ENCODE measurements around the gene OCSTAMP.
A peak's percentile ranks its signal among the peaks of the same experiment; 100 is the strongest.

OCSTAMP gene

GRCh38 chr20:46572790-46573189 is 22.3 kb upstream of the OCSTAMP start:
- no peak for DNase-seq

GRCh38 chr20:46572153-46572552 is 21.7 kb upstream of the OCSTAMP start:
- DNase-seq, result no peak

- no peak for DNase-seq
Observed at GRCh38 chr20:46571418-46571817, 21.0 kb upstream of the OCSTAMP start.

GRCh38 chr20:46570956-46571355 is 20.5 kb upstream of the OCSTAMP start:
- DNase-seq, result no peak

- no peak for DNase-seq
Observed at GRCh38 chr20:46569961-46570360, 19.5 kb upstream of the OCSTAMP start.

GRCh38 chr20:46568570-46569129 is 18.2 kb upstream of the OCSTAMP start:
- no peak for DNase-seq

GRCh38 chr20:46566125-46566524 is 15.7 kb upstream of the OCSTAMP start:
- no peak for DNase-seq

- no peak for DNase-seq
Observed at GRCh38 chr20:46564241-46564957, 13.9 kb upstream of the OCSTAMP start.

GRCh38 chr20:46563860-46564221 is 13.4 kb upstream of the OCSTAMP start:
- no peak for DNase-seq

- no peak for DNase-seq
Observed at GRCh38 chr20:46563170-46563859, 12.9 kb upstream of the OCSTAMP start.

GRCh38 chr20:46562373-46563169 is 12.1 kb upstream of the OCSTAMP start:
- no peak for DNase-seq

GRCh38 chr20:46562009-46562372 is 11.5 kb upstream of the OCSTAMP start:
- no peak for DNase-seq

- DNase-seq, result no peak
Observed at GRCh38 chr20:46559685-46560440, 9.4 kb upstream of the OCSTAMP start.

- DNase-seq, result no peak
Observed at GRCh38 chr20:46559001-46559400, 8.5 kb upstream of the OCSTAMP start.

- peak; percentile 80 for DNase-seq
Observed at GRCh38 chr20:46558511-46558959, 8.1 kb upstream of the OCSTAMP start.

GRCh38 chr20:46557231-46557956 is 6.9 kb upstream of the OCSTAMP start:
- DNase-seq, result no peak

- DNase-seq, result no peak
Observed at GRCh38 chr20:46555370-46555956, 5.0 kb upstream of the OCSTAMP start.

GRCh38 chr20:46554828-46555227 is 4.4 kb upstream of the OCSTAMP start:
- no peak for DNase-seq

GRCh38 chr20:46553926-46554325 is 3.5 kb upstream of the OCSTAMP start:
- DNase-seq, result no peak

GRCh38 chr20:46552460-46553420 is 2.3 kb upstream of the OCSTAMP start:
- DNase-seq, result no peak

Measured in T1000 (cell line).